ENCODE measurements around the gene ZNRF3.

ZNRF3 gene

DNA sequence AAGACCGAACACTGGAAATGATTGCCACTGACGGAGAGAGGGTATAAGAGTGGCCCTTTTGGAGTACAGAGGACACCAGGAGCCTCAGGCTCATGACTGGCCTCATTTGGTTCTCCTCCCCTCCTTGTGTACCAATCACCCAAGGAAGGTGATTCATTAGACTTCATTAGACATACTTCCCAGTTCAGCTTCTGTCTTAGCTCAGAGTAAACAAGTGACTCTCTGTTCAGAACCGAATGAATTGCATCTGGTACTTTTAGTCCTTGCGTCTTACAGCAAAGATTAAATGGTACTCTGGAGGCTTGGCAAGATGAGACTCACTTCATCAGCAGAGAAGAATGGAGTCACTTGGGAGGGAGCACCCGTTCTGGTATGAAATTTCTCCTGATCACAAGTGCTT is 75.2 kb downstream of the ZNRF3 start:
- H3K4me1 Mint-ChIP-seq (ENCODE audit: low read depth), result peaks cover 32% of the 10 kb centered on the region
- peaks cover 4% of the 10 kb centered on the region for H3K9me3 Mint-ChIP-seq
- peaks cover 85% of the 10 kb centered on the region for H3K27me3 Mint-ChIP-seq

DNA sequence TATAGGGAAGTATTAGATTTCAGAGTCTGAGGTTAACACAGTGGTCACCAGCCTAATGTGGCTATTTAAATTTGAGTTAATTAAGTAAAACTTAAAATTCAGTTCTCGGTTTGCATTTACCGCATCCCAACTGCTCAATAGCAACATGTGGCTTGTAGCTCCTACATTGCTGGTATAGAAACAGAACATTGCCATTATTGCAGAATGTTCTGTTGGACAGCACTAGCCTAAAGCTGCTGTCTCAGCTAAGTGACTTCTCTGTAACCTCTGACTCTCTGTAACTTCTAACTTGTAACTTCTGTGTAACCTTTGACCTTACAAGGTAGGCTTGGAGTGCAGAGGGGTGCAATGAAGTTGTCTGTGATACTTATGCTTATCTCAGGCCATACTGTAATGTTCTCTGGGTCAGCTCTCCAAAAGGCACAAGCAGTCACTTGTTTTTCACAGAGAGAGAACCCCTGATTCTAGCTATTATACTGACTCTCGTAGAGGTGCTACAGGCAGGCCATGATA is 78.7 kb downstream of the ZNRF3 start:
- Mint-ChIP-seq H3K4me3 (no peak overlapping the region), H3K27ac (no peak overlapping the region), H3K36me3 (ENCODE audit: low read depth) (no peaks in the 10 kb centered on the region), H3K9me3 (peaks cover 4% of the 10 kb centered on the region), H3K4me1 (ENCODE audit: low read depth) (peaks cover 13% of the 10 kb centered on the region), H3K27me3 (peaks cover 80% of the 10 kb centered on the region)

More for the DNA sequence above, 75.2 kb downstream of the ZNRF3 start:
- Mint-ChIP-seq H3K4me3 (no peak overlapping the region), H3K27ac (no peak overlapping the region), H3K36me3 (ENCODE audit: low read depth) (no peaks in the 10 kb centered on the region)

DNA sequence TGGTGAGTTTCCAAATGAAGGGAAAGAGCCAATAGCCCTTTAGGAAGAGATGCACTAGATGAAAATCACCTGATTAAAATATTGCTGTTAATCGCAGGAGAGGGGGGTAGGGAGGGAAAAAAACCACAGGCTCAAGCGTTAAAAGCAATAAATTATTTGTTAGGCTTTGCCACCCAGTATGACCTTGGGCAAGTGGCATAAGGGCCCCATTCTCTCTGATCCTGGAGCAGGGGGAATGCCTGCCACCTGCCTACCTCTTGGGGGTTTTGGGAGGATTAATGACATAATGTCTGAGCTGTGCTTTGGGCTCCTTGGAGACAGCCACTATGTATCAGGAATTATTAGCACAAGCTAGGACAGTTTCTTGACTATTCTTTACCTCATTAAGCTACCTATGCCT is 80.0 kb downstream of the ZNRF3 start:
- Mint-ChIP-seq H3K9me3 (peaks cover 4% of the 10 kb centered on the region), H3K27ac (no peak overlapping the region), H3K27me3 (peaks cover 75% of the 10 kb centered on the region), H3K4me3 (no peak overlapping the region), H3K4me1 (ENCODE audit: low read depth) (peaks cover 13% of the 10 kb centered on the region), H3K36me3 (ENCODE audit: low read depth) (no peaks in the 10 kb centered on the region)

DNA sequence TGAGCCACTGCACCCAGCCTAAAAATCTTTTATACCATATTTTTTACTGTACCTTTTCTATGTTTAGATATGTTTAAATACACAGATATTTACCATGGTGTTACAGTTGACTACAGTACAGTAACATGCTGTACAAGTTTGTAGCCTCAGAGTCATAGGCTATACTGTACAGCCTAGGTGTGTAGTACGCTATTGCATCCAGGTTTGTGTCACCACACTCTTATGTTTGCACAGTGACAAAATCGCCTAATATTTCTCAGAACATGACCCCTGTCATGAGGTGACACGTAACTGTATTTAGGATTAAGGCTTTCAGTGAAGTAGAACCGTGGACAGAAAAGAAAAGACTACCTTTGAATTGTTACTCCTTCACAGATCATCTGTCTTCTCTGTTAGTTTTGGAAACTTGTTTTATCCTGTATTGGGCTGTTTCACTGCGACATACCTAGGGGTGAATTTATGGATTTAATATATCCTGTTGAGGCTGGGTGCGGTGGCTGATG is 83.8 kb downstream of the ZNRF3 start:
- no peaks in the 10 kb centered on the region for H3K36me3 Mint-ChIP-seq (ENCODE audit: low read depth)
- H3K9me3 Mint-ChIP-seq, result no peaks in the 10 kb centered on the region
- peaks cover 69% of the 10 kb centered on the region for H3K27me3 Mint-ChIP-seq
- H3K27ac Mint-ChIP-seq, result no peak overlapping the region
- no peak overlapping the region for H3K4me3 Mint-ChIP-seq
- H3K4me1 Mint-ChIP-seq (ENCODE audit: low read depth), result no peaks in the 10 kb centered on the region

DNA sequence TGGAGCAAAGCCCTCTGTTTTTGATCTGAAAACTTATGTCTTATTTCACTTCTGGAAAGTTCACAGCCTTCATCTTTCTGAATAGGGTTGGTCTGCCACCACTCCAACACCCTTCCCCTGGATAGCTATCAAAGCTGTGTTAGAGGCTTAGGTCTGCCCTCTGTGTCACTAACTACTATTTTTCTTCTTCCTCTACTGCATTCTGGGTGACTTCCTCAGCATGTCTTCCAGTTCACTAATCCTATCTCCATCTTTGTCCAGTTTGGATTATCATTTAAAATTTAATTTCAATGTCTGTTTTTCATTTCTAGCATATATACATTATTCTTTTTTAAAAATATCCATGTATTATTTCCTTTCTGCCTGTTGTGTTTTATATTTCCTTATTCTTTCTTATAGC is 84.6 kb downstream of the ZNRF3 start:
- Mint-ChIP-seq H3K9me3 (no peaks in the 10 kb centered on the region), H3K4me1 (ENCODE audit: low read depth) (no peaks in the 10 kb centered on the region), H3K27ac (no peak overlapping the region), H3K36me3 (ENCODE audit: low read depth) (no peaks in the 10 kb centered on the region), H3K4me3 (no peak overlapping the region), H3K27me3 (peaks cover 64% of the 10 kb centered on the region)

DNA sequence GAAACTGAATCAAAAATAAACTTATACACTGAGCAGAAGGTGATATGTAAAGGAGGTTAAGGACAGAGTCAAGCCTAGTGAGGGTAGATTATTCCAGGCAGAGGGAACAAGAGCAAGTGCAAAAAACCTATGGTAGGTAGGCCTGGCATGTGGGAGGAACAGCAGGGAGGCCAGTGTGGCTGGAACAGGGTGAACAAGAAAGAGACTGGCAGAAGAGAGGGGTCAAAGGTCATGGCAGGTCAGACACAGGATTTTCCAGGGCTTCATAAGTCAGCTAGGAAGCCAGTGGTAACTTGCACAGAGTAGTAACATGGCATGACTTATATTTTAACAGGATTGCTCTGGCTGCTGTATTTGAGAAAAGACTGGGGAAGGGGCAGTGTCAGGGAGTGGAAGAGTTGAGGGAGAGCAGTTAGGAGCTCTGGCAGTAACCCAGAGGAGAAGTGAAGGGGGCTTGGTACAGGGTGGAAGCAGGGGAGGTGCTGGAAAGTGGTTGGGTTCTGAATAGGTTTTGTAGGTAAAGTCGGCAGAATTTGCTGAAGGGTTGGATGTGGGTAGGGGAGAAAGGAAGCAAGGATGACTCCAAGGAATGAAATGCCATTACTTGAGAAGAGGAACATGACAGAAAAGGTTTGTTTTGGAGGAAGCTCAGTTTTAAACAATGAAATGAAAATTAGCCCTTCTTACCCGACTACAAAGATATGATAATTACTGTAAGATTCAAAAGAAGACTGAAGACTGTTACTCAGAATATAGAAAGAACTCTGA is 86.2 kb downstream of the ZNRF3 start:
- Mint-ChIP-seq H3K36me3 (ENCODE audit: low read depth) (no peaks in the 10 kb centered on the region), H3K4me1 (ENCODE audit: low read depth) (no peaks in the 10 kb centered on the region), H3K27me3 (peaks cover 56% of the 10 kb centered on the region), H3K9me3 (no peaks in the 10 kb centered on the region), H3K4me3 (no peak overlapping the region), H3K27ac (no peak overlapping the region)

DNA sequence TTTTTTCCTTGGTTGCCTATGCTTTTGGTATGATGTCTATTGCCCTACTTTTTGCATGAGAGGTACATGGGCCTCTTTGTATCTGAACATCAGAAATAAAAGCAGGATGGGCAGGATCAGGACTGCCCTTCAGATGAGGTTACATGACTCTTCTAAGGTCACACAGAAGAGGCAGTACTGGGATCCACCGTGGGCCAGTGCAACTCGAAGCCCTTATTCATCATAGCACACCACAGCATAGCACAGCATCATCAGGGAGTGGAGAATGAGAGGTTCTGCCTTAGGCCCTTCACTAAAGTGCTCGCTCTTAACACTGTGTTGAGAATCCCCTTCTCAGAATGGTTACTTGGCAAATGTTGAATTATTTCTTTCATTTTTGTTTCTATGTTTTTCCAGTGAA is 90.0 kb downstream of the ZNRF3 start:
- peaks cover 61% of the 10 kb centered on the region for H3K27me3 Mint-ChIP-seq
- H3K9me3 Mint-ChIP-seq, result no peaks in the 10 kb centered on the region
- no peaks in the 10 kb centered on the region for H3K36me3 Mint-ChIP-seq (ENCODE audit: low read depth)
- peaks cover 18% of the 10 kb centered on the region for H3K4me1 Mint-ChIP-seq (ENCODE audit: low read depth)
- no peak overlapping the region for H3K4me3 Mint-ChIP-seq
- H3K27ac Mint-ChIP-seq, result no peak overlapping the region

DNA sequence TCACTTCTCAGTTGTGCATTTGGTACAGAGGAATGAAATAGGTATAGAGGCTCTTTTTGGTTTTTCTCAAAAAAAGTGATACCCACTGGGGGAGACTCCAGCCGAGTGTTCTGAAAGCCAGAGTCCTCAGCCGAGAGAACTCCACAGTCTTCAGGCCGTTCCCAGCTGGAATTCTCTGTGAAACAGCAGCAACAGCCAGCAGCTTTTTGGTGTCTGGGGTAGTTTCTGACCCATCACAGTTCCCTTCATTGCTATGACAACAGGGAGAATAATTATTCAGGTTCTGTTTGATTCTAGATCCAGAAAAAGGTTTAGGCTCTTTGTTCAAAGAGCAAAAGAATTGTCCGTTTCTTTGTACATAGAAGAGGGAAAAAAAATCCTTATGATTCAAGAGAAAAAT is 93.7 kb downstream of the ZNRF3 start:
- Mint-ChIP-seq H3K27me3 (peaks cover 54% of the 10 kb centered on the region), H3K9me3 (no peaks in the 10 kb centered on the region), H3K4me3 (no peak overlapping the region), H3K4me1 (ENCODE audit: low read depth) (peaks cover 18% of the 10 kb centered on the region), H3K27ac (no peak overlapping the region), H3K36me3 (ENCODE audit: low read depth) (no peaks in the 10 kb centered on the region)

DNA sequence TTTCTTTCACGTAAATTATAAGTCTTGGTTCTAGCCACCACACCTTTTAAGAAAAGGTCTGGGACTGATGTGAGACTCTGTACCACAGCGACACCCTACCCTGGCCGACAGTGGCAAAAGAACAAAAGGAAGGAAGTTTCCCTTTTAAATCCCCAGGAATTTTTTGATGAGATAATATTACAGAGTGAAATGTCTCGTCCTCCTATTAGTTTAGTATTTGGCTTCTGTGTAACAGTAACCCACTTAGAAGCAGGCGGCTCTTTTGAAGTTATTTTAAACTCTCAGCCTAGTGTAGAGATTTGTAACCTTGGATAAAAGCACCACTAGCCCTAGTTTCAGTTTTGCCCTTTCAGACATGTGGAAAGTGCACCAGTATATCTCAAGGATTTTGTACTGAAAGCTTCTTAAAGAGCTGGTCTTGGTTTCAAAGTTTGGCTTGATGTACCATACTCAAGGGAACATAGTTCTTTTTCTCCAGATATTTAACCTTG is 94.2 kb downstream of the ZNRF3 start:
- no peaks in the 10 kb centered on the region for H3K9me3 Mint-ChIP-seq
- H3K4me3 Mint-ChIP-seq, result no peak overlapping the region
- peaks cover 18% of the 10 kb centered on the region for H3K4me1 Mint-ChIP-seq (ENCODE audit: low read depth)
- no peak overlapping the region for H3K27ac Mint-ChIP-seq
- no peaks in the 10 kb centered on the region for H3K36me3 Mint-ChIP-seq (ENCODE audit: low read depth)
- peaks cover 53% of the 10 kb centered on the region for H3K27me3 Mint-ChIP-seq

DNA sequence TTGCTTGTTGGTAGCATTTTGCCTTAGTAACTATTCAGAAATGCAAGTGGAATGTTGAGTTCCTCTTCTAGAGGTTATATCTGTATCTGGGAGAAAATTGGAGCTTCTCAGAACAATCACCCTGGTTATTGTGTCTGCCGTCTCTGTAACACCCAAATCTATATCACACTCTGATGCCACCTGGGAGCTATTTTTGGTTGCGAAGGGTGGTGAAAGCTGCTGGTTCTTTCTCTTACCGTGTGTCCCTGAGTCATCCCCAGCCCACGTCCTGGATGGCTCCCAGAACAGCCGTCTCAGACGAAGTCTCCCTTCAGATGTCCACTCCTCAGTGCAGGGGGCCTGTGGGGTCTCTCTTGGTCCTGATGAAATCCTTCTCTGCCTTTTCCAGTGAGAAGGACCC is 94.8 kb downstream of the ZNRF3 start:
- no peaks in the 10 kb centered on the region for H3K36me3 Mint-ChIP-seq (ENCODE audit: low read depth)
- peaks cover 53% of the 10 kb centered on the region for H3K27me3 Mint-ChIP-seq
- peaks cover 18% of the 10 kb centered on the region for H3K4me1 Mint-ChIP-seq (ENCODE audit: low read depth)
- H3K27ac Mint-ChIP-seq, result no peak overlapping the region
- no peak overlapping the region for H3K4me3 Mint-ChIP-seq
- H3K9me3 Mint-ChIP-seq, result no peaks in the 10 kb centered on the region

DNA sequence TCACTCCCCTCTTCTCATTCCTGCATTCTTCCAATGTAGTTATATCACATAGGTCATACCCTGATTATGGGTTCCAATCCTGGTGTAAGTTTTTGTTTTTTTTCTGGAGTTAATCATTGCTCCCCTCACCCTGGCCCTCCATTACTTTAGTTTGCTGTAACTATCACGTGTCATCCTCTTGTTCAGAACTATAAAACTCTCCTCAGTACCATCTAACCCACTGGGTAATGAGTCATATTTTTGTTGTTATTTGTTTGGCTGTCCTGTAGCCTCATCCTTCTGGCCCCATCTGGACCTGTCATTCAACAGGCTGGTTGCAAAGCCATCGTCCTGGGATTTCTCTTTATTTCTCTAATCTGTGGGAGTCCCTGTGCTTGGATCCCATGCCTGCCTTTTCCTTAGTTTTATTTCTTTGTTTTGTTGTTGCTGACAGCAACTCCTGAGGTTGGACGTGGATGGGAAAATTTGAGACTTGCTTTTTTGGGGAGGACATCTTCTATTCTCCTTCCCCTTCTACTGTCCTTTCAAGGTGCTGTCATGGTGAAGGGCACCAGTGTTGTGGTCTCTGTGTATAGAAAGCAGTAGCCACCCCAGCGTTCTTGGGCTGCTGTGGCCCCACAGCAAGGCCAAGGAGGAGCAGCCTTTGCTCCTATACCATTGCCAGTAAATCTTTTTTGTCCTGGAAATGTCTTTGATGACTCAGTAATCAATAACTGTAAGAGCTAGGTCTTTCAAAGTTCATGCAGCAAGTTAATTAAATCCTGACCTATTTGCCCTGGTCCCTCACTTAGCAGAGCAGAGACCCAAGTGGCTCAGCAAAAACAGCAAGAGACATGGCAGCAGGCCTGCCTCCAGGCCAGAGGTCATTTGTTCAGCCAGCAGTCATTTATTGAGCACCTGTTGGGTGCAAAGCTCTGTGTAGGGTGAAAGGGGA is 95.8 kb downstream of the ZNRF3 start:
- H3K9me3 Mint-ChIP-seq, result no peaks in the 10 kb centered on the region
- H3K4me3 Mint-ChIP-seq, result no peak overlapping the region
- peaks cover 57% of the 10 kb centered on the region for H3K27me3 Mint-ChIP-seq
- no peak overlapping the region for H3K27ac Mint-ChIP-seq
- peaks cover 18% of the 10 kb centered on the region for H3K4me1 Mint-ChIP-seq (ENCODE audit: low read depth)
- H3K36me3 Mint-ChIP-seq (ENCODE audit: low read depth), result no peaks in the 10 kb centered on the region

DNA sequence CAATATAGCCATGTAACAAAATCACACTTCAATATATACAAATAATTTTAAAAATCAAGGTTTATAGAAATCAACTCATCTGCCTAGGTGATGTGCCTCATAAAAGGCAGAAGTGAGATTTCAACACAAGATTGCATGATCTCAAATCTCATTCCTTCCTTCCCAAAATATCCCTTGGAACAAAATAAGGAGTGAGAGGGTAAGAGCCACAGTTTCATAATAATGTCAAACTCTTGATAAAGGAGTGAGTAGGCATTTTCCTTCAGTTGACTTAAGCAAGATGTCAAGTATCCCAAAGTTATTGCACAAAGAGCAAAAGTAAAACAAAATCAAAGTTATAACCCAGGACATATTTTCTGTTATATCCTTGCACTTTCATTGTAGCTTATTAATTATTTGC is 97.0 kb downstream of the ZNRF3 start:
- Mint-ChIP-seq H3K27me3 (peaks cover 56% of the 10 kb centered on the region), H3K36me3 (ENCODE audit: low read depth) (no peaks in the 10 kb centered on the region), H3K4me1 (ENCODE audit: low read depth) (peaks cover 18% of the 10 kb centered on the region)

DNA sequence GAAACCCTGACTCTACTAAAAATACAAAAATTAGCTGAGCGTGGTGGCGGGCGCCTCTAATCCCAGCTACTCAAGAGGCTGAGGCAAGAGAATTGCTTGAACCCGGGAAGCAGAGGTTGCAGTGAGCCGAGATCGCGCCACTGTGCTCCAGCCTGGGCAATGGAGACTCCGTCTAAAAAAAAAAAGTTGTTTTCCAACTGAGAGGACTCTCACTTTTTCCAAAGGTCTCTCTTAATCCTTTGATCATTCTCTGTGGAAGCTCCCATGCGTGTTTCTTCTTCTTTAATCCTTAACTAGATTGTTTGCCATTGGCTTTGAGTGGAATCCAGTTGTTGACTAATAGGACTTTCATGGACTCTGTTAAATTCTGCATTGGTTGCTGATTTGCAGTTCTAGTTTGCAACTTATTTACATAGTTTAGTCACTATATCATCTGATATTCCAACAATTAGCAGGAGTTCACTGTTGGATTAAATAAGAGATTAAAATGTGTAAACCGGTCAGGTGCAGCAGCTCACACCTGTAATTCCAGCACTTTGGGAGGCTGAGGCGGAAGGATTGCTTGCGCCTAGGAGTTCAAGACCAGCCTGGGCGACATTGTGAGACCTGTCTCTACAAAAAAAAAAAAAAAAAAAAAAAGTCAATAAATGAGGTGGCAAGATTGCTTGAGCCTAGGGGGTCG is 98.6 kb downstream of the ZNRF3 start:
- H3K36me3 Mint-ChIP-seq (ENCODE audit: low read depth), result no peaks in the 10 kb centered on the region
- H3K4me1 Mint-ChIP-seq (ENCODE audit: low read depth), result peaks cover 12% of the 10 kb centered on the region
- H3K27me3 Mint-ChIP-seq, result peaks cover 47% of the 10 kb centered on the region
- H3K9me3 Mint-ChIP-seq, result peaks cover 5% of the 10 kb centered on the region
- no peak overlapping the region for H3K4me3 Mint-ChIP-seq
- H3K27ac Mint-ChIP-seq, result no peak overlapping the region

More for the DNA sequence above, 97.0 kb downstream of the ZNRF3 start:
- H3K4me3 Mint-ChIP-seq, result no peak overlapping the region
- H3K9me3 Mint-ChIP-seq, result peaks cover 4% of the 10 kb centered on the region
- H3K27ac Mint-ChIP-seq, result no peak overlapping the region

DNA sequence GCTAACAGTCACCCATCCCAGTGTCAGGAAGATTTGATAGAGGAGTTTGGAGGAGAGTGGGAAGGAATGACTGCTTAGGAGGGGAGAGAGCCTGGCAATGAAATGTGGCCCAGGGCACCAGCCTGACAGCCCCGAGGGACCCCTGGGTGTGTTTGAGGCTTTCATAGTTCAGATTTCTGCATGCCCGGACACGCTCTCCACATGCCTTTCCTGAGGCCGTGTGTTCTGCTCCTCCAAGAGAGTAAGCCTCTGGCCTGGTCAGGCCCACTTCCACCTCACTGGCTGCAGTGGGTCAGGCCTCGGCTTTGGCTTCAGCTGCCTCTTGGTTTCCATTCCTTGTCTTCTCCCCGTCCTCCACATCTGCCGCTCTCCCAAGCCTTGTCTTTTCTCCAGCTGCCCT is 99.8 kb downstream of the ZNRF3 start:
- Mint-ChIP-seq H3K27ac (no peak overlapping the region), H3K4me3 (no peak overlapping the region), H3K36me3 (ENCODE audit: low read depth) (no peaks in the 10 kb centered on the region), H3K4me1 (ENCODE audit: low read depth) (peaks cover under 1% of the 10 kb centered on the region), H3K27me3 (peaks cover 35% of the 10 kb centered on the region), H3K9me3 (peaks cover 5% of the 10 kb centered on the region)

Data from stimulated activated naive CD8-positive, alpha-beta T cell treated with anti-CD3 and anti-CD28 coated beads, Interleukin-15, Interleukin-2, amounts not matched to agents 100 ng/mL and 50 ng/mL, for 24 hours (primary cell).